Esophagus squamous epithelium (tissue), 4 donors: Measurements from ENCODE around the gene IRF2BPL.

ENCODE experiments used
- CTCF ChIP-seq, 6 experiments: fragments of 450-650 bp in 4 of 6; fragments of 200-600 bp in 2 of 6; sonication (generic) in 2 of 6; IDR thresholded peaks; one replicate each; pipeline ENCODE4 v1.5.1; 2016 to 2019; ENCODE audit warnings: antibody characterized with exemption in 6 of 6, mild to moderate bottlenecking in 4 of 6, moderate library complexity in 4 of 6
- POLR2A ChIP-seq, 4 donors: fragments of 450-650 bp; IDR thresholded peaks; one replicate each; pipeline ENCODE4 v1.6.1; 2017; ENCODE audit warnings: antibody characterized with exemption in 4 of 4, mild to moderate bottlenecking in 4 of 4, moderate library complexity in 3 of 4

DNA sequence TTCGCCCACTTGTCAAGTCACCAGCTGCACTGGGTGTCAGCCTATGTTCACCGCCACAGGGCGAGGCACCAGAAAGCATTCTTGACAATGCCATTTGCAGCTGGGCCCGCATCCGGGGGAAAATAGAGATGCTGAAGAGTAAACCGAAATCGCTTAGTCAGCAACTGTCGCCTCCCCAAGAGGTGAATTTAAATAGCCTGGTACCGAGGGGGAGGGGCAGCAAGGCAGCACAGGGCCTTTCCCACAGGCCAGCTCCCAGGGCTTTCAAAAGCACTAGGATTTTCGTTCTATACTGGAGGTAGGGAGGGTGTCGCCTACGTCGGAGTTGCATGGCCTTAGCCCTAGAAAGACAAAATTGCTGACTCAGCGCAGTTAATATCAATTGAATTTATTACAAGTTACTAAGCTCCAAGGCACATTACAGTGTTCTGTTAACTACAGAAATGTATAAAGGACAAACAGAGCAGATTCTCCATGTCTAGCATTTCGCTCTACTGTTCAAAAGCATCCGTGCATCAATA lies 4.3 kb downstream of the IRF2BPL start:
- TF ChIP-seq CTCF (IDR thresholded peaks at IDR 0.05) (no peak), POLR2A (IDR thresholded peaks at IDR 0.05) (no peak)
